Activated T-helper 17 cell treated with anti-CD3 and anti-CD28 coated beads, Interleukin-2, amount 50 U/mL, for 72 hours (primary cell): ENCODE measurements around the gene ZDHHC13. TPM values are rescaled to one million over a fixed set of nuclear protein-coding genes. Genes with fewer than 3 reads are reported as not detected.

Source experiments
- ATAC-seq: fragments of 150-1000 bp; cut with Tn5 transposase; replicated peaks from 2 replicates; pipeline ENCODE4 v1.10.0; 2021; ENCODE audit warnings: mild to moderate bottlenecking, moderate library complexity
- H3K27ac Mint-ChIP-seq: one replicate; pipeline ENCODE4 v1.8.0; 2022; ENCODE audit warnings: mixed read lengths
- H3K27me3 Mint-ChIP-seq: one replicate; pipeline ENCODE4 v1.8.0; 2022; ENCODE audit warnings: mixed read lengths
- H3K36me3 Mint-ChIP-seq: one replicate; pipeline ENCODE4 v1.8.0; 2022; ENCODE audit warnings: low read depth, mild to moderate bottlenecking, mixed read lengths
- H3K4me1 Mint-ChIP-seq: one replicate; pipeline ENCODE4 v1.8.0; 2022; ENCODE audit warnings: mixed read lengths
- H3K4me3 Mint-ChIP-seq: one replicate; pipeline ENCODE4 v1.8.0; 2022; ENCODE audit warnings: mild to moderate bottlenecking, mixed read lengths
- H3K9me3 Mint-ChIP-seq: one replicate; pipeline ENCODE4 v1.8.0; 2022; ENCODE audit warnings: mixed read lengths
- total RNA-seq, 2 donors: library from RNA; stranded (reverse); gene quantifications; one replicate each; pipeline ENCODE4 v1.2.3, GENCODE V29; 2022

ZDHHC13 gene
- total RNA-seq, 2 donors from 2014 or later: 22.1 to 27.6 TPM

DNA sequence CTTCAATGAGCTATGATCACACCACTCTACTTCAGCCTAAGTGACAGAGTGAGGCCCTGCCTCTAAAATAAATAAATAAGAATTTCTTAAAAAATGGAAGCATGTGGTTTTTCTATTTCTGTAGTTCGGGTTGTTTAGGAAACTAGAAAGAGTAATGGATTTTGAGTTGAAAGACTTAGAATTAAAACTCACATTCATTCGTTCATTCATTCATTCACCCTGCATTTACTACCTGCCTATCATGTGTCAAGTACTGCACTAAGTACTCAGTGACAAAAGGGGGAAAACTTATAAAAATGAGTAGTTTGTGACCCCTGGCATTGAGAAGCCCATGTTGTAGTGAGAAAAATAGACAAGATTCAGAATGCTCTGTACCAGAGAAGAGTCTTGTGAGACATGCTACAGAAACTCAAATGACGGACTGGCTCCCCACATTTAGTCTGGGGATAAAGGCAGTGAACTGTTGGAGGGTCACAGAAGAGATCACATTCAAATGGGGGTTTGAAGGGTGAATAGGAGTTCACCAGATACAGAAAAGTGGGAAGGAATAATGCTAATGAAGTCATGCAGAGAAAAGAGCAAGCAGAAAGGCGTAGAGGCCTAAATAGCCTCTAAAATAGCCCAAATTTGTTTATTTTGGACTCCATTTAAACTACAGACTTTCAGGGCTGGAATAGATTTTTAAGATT is 77.8 kb downstream of the ZDHHC13 start:
- Mint-ChIP-seq H3K27me3 (no peaks in the 10 kb centered on the region), H3K27ac (no peak overlapping the region), H3K4me3 (no peak overlapping the region), H3K9me3 (no peaks in the 10 kb centered on the region), H3K36me3 (no peaks in the 10 kb centered on the region), H3K4me1 (no peaks in the 10 kb centered on the region)
- no peak for ATAC-seq

DNA sequence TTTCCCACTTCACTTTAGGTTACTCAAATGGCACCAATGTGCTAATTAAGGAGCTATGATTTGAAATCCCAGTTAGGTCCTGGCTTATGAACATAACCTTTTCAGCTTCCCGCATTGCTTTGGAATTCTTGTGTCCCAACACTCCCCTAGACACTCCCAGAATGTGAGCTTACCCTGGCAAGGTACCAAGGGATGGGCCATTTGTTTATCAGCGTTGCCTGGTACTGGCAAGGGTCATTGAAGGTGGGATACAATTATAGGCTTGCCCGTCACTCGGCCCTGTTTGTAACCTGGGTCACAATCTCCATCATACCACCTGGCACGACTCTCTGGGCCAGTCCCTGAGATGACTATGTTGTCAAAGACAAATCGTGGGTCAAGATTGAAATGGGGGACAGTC is 79.5 kb downstream of the ZDHHC13 start:
- Mint-ChIP-seq H3K27me3 (no peaks in the 10 kb centered on the region), H3K36me3 (no peaks in the 10 kb centered on the region), H3K4me1 (no peaks in the 10 kb centered on the region), H3K4me3 (no peak overlapping the region), H3K27ac (no peak overlapping the region), H3K9me3 (no peaks in the 10 kb centered on the region)
- ATAC-seq: no peak

DNA sequence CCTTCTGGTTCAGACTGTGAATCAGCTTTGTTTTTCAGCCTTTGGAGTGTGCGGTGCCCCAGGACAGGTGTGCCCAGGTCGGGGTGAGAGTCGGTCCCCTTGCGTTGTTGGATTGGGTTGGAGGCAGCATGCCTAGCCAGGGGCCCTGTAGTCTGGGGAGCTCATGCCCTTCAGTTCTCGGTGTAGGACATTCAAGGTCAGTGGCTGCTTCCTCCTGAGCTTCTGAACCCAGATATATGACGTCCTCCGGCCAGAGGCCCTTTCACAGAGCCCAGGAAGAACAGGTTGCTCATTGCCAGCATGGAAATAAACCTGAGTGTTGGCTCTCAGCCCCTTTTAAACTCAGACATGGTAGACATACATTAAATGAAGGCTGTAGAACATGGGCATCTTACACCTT is 82.1 kb downstream of the ZDHHC13 start:
- Mint-ChIP-seq H3K27me3 (no peaks in the 10 kb centered on the region), H3K36me3 (no peaks in the 10 kb centered on the region), H3K4me1 (no peaks in the 10 kb centered on the region), H3K27ac (no peak overlapping the region), H3K9me3 (no peaks in the 10 kb centered on the region), H3K4me3 (no peak overlapping the region)
- ATAC-seq: no peak

DNA sequence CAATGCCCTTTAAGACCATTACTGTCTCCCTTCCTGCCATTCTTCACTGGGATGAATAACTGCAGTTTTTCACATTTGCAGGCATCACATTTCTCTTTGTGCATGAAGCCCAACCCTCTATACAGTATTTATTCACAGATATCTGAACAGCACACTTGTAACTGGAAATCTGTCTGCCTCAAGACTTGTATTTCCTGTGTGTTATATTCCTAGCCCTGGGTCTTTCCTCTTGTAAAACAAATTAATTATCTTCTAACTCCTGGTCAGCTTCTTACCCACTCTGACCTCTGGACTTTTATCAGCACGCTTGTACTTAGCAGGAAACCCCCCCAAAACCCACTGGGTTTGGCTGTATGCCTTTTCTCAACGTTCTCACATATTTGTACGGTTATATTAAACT is 82.8 kb downstream of the ZDHHC13 start:
- no peaks in the 10 kb centered on the region for H3K36me3 Mint-ChIP-seq
- H3K9me3 Mint-ChIP-seq: no peaks in the 10 kb centered on the region
- no peak overlapping the region for H3K27ac Mint-ChIP-seq
- H3K27me3 Mint-ChIP-seq: no peaks in the 10 kb centered on the region
- H3K4me3 Mint-ChIP-seq: no peak overlapping the region
- ATAC-seq: no peak
- H3K4me1 Mint-ChIP-seq: no peaks in the 10 kb centered on the region

DNA sequence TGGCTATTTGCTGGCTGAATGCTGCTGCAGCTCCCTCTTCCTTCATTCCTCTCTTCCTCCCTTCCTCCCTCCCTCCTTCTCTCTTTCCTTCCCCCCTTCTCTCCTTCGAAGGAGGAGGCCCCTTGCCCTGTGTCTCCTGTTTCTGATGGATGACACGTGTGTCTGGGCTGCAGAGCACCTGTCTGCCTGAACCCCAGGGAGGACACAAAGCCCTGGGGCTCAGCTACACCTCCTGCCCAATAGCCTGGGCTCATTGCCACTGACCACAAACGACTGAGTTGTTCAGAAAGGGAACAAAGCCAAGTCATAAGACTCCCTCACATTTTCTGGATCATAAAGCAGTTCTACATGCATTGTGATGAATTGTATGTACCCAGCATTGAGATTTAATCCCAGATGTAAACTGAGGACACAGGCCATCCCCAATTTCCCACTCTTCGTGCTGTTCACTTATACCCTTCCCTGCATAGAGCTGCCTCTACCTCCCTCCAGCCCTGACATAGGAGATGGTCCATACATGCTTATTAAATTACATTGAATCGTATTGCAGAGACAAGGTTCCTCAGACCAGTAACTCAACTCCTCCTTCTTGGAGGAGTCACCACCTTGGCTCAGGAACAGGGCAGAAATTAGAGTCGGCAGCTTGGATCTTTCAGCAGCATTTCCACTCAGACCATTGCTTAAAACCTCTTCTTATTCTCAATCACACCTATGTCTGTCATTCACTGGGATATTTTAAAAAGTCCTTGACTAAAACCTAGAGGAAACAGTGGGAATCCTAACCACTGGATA is 83.6 kb downstream of the ZDHHC13 start:
- no peak for ATAC-seq
- no peak overlapping the region for H3K27ac Mint-ChIP-seq
- no peaks in the 10 kb centered on the region for H3K27me3 Mint-ChIP-seq
- H3K9me3 Mint-ChIP-seq: no peaks in the 10 kb centered on the region
- no peaks in the 10 kb centered on the region for H3K4me1 Mint-ChIP-seq
- no peak overlapping the region for H3K4me3 Mint-ChIP-seq
- H3K36me3 Mint-ChIP-seq: no peaks in the 10 kb centered on the region

DNA sequence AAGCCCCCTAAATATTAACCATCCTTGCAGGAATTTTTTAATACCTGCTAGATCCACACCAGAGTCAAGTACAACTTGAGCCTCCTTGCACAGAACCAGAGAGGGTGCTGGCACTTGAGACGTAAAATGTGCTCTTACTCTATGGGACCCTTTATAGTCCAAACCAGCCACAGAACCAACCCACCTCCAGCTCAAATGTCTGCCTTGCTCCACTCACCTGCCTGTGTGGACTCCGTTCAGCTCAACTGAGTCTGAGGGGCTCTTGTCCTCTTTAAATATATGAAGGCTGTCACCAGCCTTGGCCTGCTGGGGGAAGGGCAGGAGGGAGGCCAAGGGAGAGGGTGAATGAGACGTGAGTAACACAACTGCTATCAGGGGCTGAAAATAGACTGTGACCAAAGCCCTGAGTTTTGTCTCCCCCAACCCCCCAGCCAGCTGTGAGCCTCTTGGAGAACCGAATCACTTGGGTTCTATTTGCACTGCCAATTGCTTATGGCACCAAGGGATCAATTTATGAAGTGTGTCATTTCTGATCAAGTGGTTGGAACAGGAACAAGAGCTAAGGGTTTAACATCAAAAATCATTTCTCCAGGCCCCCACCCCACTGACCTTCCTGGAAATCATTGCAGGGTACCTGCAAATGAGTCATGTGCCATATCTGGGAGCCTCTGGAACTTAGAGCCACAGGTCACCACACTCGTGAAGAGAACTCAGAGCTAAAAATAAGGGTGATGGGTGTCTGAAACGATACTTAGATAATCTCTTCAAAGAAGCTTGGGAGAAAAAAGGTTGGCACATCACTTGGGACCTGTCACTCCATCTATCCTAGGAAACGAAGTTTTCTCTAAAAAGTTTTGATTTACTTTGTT is 85.0 kb downstream of the ZDHHC13 start, which contains the start of gene CSRP3:
Gene CSRP3, minus strand, starts transcription at position 247 of the 869 bp plus-strand sequence. CDS start 9,535 bp downstream, outside the sequence.
- H3K9me3 Mint-ChIP-seq: no peaks in the 10 kb centered on the region
- no peaks in the 10 kb centered on the region for H3K36me3 Mint-ChIP-seq
- no peak within 1 kb of the TSS for H3K4me3 Mint-ChIP-seq
- H3K4me1 Mint-ChIP-seq: no peaks in the 10 kb centered on the region
- no peak for ATAC-seq
- H3K27me3 Mint-ChIP-seq: peaks cover under 1% of the 10 kb centered on the region
- no peak within 1 kb of the TSS for H3K27ac Mint-ChIP-seq

DNA sequence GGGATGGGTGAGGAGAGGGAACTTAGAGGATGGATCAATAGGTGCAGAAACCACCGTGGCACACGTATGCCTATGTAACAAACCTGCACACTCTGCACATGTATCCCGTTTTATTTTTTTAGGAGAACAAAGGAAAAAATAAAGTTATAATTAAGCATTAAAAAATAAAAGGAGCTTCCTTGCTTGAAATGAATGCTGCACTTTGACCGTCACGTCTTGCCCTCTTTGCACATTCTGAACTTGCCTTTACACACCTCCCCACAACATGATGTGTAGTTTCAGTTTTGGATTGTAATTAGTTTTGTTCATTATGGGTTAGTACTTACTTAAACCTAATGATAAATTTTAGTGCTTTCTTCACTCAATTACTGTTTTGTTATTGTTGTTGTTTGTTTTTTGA is 87.9 kb downstream of the ZDHHC13 start:
- no peak overlapping the region for H3K4me3 Mint-ChIP-seq
- ATAC-seq: no peak
- H3K4me1 Mint-ChIP-seq: no peaks in the 10 kb centered on the region
- no peaks in the 10 kb centered on the region for H3K9me3 Mint-ChIP-seq
- H3K27ac Mint-ChIP-seq: no peak overlapping the region
- peaks cover 12% of the 10 kb centered on the region for H3K27me3 Mint-ChIP-seq
- H3K36me3 Mint-ChIP-seq: no peaks in the 10 kb centered on the region

DNA sequence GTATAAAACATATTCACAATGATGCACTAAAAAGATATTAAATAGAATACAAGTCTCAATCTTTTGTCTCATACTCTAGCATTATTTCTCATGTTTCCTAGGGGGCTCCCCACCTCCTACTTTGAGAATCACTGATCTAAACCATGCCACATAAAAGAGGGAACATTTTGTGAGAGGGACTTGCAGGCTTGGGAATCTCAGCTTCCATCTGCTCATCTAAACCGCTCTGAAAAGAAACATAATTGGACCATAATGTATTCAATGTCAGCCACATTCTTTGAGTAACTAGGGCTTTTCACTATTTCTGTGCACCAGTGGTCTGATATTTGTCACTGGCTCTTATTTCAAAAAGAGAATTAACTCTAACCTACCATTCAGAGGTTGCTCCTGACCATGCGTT is 91.2 kb downstream of the ZDHHC13 start:
- peaks cover 19% of the 10 kb centered on the region for H3K27me3 Mint-ChIP-seq
- no peak for ATAC-seq
- no peaks in the 10 kb centered on the region for H3K4me1 Mint-ChIP-seq
- H3K36me3 Mint-ChIP-seq: no peaks in the 10 kb centered on the region
- no peaks in the 10 kb centered on the region for H3K9me3 Mint-ChIP-seq
- H3K27ac Mint-ChIP-seq: no peak overlapping the region
- H3K4me3 Mint-ChIP-seq: no peak overlapping the region

DNA sequence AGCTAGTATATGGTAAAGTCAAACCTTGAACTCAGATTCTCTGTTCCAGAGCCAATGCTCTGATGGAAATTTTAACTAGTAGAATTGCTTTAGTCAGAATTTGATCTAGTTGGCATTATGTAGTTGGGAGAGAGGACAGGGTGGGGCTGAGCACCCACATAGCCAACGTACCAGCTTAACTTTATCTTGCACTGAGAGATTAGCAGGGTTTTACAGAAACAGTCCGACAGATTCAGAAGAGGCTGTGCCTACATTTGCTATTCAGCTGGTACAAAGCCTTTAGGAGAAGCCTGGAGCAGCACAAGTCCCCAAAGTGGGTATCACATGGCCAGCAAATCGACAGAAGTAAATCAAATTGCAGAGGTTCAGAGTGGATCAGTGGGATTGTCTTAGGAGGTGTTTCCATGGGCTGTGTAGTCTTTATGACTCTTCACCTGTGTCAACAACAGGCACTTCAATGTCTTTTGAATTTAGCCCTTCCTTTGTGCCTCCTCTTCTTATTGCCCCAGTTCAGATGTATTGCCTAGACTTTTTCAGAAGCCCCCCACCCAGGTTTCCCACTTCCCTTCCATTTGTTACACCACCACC is 92.1 kb downstream of the ZDHHC13 start:
- no peaks in the 10 kb centered on the region for H3K36me3 Mint-ChIP-seq
- H3K27me3 Mint-ChIP-seq: peaks cover 19% of the 10 kb centered on the region
- no peak overlapping the region for H3K27ac Mint-ChIP-seq

DNA sequence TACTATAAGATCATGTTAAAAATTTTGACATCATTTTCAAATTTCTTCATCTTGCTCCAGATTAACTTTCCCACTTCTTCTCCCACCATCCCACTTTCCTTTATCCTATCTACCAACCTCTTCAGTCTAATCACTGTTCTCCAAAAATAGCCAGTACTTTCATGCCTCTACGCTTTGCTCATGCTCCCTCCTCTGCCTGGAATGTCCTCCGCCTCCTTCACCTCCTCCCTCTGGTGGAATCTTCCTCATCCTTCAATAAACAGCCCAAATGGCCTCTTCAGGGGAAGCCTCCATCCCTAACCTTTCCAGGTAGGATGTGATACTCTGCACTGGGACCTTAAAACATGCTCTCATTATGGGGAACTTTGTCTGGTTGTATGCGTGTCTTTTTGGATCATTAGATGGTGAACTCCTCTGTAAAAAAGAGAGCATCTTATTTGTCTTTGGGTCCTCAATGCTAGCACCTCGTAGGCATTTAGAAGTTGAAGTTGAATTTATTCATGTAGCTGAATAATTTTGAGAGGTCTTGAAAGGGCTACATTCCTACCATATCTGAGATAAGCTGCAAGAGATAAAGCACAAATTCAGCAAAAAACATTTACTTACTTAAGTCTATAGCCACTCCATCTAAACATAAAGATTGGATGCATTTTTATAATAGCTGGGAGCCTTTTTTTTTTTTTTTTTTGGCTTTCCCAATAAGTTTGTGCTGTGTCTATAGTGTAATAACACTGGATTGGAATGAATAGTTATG is 92.8 kb downstream of the ZDHHC13 start:
- peaks cover 19% of the 10 kb centered on the region for H3K27me3 Mint-ChIP-seq
- ATAC-seq: no peak
- no peak overlapping the region for H3K4me3 Mint-ChIP-seq
- no peaks in the 10 kb centered on the region for H3K36me3 Mint-ChIP-seq
- no peak overlapping the region for H3K27ac Mint-ChIP-seq
- H3K4me1 Mint-ChIP-seq: no peaks in the 10 kb centered on the region
- no peaks in the 10 kb centered on the region for H3K9me3 Mint-ChIP-seq

More for the DNA sequence above, 92.1 kb downstream of the ZDHHC13 start:
- no peak overlapping the region for H3K4me3 Mint-ChIP-seq
- no peaks in the 10 kb centered on the region for H3K9me3 Mint-ChIP-seq
- no peak for ATAC-seq
- no peaks in the 10 kb centered on the region for H3K4me1 Mint-ChIP-seq

DNA sequence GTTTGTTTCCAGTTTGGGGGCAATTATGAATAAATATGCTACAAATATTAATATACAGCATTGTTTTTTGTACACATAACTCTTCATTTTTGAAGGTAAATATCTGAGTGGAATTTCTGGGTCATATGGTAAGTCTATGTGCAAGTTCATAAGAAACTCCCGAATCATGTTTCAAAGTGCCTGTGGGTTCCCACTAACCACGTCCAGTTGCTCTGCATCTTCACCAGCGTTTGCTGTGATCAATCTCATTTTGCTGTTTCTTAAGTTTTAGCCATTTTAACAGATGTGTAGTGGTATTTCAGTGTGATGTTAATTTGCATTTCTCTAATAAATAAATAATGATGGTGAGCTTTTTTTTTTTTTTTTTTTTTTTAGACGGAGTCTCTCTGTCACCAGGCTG is 99.1 kb downstream of the ZDHHC13 start:
- no peak overlapping the region for H3K27ac Mint-ChIP-seq

DNA sequence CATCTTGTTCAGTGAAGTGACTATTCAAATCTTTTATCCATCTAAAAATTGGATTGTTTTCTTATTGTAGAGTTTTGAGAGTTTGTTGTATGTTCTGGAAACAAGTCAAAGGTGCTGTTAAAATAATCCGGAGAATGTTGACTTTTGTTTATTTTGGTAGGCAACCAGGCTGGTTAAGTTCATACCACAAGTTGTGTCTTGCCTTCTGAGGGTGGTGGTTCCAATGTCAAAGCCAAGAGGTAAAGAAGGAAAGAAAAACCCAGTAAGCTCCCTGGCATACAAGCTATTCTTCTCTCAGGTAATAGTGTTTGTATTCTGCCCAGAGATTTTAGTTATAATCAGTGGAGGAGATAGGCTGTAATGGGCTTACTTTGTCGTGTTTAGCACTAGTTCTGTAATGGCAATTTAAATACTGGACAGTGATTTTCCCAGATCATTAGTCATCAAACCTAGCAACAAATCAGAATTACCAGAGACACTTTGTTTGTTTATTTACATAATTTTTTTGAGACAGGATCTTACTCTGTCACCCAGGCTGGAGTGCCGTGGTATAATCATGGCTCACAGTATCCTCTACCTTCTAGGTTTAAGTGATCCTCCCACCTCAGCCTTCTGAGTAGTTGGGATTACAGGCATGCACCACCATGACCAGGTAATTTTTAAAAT is 99.9 kb downstream of the ZDHHC13 start:
- Mint-ChIP-seq H3K27ac (no peak overlapping the region), H3K4me3 (no peak overlapping the region), H3K9me3 (no peaks in the 10 kb centered on the region), H3K36me3 (no peaks in the 10 kb centered on the region), H3K27me3 (peaks cover 6% of the 10 kb centered on the region), H3K4me1 (no peaks in the 10 kb centered on the region)
- no peak for ATAC-seq

More for the DNA sequence above, 99.1 kb downstream of the ZDHHC13 start:
- Mint-ChIP-seq H3K36me3 (no peaks in the 10 kb centered on the region), H3K27me3 (peaks cover 7% of the 10 kb centered on the region), H3K4me3 (no peak overlapping the region), H3K9me3 (no peaks in the 10 kb centered on the region), H3K4me1 (no peaks in the 10 kb centered on the region)
- ATAC-seq: no peak

DNA sequence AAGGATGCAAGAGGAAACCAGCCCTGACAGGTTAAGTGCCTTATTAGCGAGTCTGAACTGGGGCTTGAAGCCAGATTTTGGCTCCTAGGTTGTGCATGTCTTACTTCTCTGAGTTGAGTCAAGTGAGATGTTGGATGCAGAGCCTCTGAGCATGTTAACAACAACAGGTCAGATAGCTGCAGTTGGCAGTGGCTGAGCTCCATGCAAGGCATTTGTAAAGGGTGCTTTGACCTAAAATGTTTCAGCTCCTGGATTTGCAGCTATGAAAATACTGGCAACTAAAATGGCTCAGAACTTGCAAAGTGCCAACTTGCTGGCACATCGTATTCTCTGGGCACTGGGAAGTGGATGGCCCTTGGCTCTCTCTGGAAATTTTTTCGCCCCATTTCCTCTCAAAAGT is 101.2 kb downstream of the ZDHHC13 start:
- no peak overlapping the region for H3K4me3 Mint-ChIP-seq
- H3K9me3 Mint-ChIP-seq: peaks cover 4% of the 10 kb centered on the region
- H3K36me3 Mint-ChIP-seq: no peaks in the 10 kb centered on the region
- no peak for ATAC-seq
- no peak overlapping the region for H3K27ac Mint-ChIP-seq
- peaks cover 3% of the 10 kb centered on the region for H3K27me3 Mint-ChIP-seq
- no peaks in the 10 kb centered on the region for H3K4me1 Mint-ChIP-seq
